K562 (cell line): Measurements from ENCODE around the gene SLC38A10. TPM values are rescaled to one million over a fixed set of nuclear protein-coding genes. Genes with fewer than 3 reads are reported as not detected.

ENCODE experiments used
- CHD7 ChIP-seq: fragments of 200-600 bp; sonication (generic); IDR thresholded peaks from one replicate; pipeline ENCODE4 v1.6.1; 2012; ENCODE audit warnings: mild to moderate bottlenecking, low read depth, low read length, inconsistent platforms
- CXXC5 ChIP-seq: fragments of 250-450 bp; sonication (Bioruptor Pico); IDR thresholded peaks from 2 replicates; pipeline ENCODE4 v1.8.0; 2022; ENCODE audit warnings: inconsistent platforms, mild to moderate bottlenecking, moderate library complexity
- FIP1L1 ChIP-seq: fragments of 200-400 bp; formaldehyde crosslinking; IDR thresholded peaks from 2 replicates; pipeline ENCODE4 v1.6.1; 2018; ENCODE audit warnings: mild to moderate bottlenecking, low read depth, low read length; ENCODE audit not compliant: poor library complexity, severe bottlenecking
- LARP7 ChIP-seq: fragments of 450-650 bp; IDR thresholded peaks from 2 replicates; pipeline ENCODE4 v1.6.1; 2016
- MEIS2 ChIP-seq: fragments of 450-650 bp; IDR thresholded peaks from 2 replicates; pipeline ENCODE4 v1.6.1; 2014; ENCODE audit warnings: mild to moderate bottlenecking; ENCODE audit not compliant: partially characterized antibody
- MIER1 ChIP-seq: fragments of 450-650 bp; IDR thresholded peaks from 2 replicates; pipeline ENCODE4 v1.6.1; 2016; ENCODE audit warnings: antibody characterized with exemption, mild to moderate bottlenecking, low read depth
- MLX ChIP-seq, 2 experiments: fragments of 450-650 bp in 1 of 2; sonication (generic) in 1 of 2; formaldehyde crosslinking; conservative IDR thresholded peaks; 2 replicates each; pipeline versions ENCODE4 v1.4.0 to v1.8.1; 2020 to 2022; ENCODE audit warnings: mild to moderate bottlenecking in 1 of 2, missing genetic modification reagents in 1 of 2
- NFE2 ChIP-seq: IDR thresholded peaks from 2 replicates; pipeline ENCODE4 v1.6.1; 2014; ENCODE audit warnings: antibody characterized with exemption, low read depth
- POLR2H ChIP-seq: IDR thresholded peaks from 2 replicates; pipeline ENCODE4 v1.6.1; 2016; ENCODE audit warnings: missing genetic modification characterization, low read depth, mild to moderate bottlenecking, control low read depth, missing compliant biosample characterization, moderate library complexity
- POLR3A ChIP-seq: IDR thresholded peaks from 2 replicates; pipeline ENCODE4 v1.6.1; 2011; ENCODE audit warnings: borderline replicate concordance, mild to moderate bottlenecking, moderate library complexity; ENCODE audit not compliant: insufficient read length, insufficient read depth; ENCODE audit errors: extremely low read depth
- SMAD4 ChIP-seq: fragments of 250-450 bp; sonication (Bioruptor Pico); conservative IDR thresholded peaks from 2 replicates; pipeline ENCODE4 v1.8.0; 2021; ENCODE audit warnings: inconsistent platforms, mild to moderate bottlenecking, moderate library complexity
- SPI1 ChIP-seq: IDR thresholded peaks from 2 replicates; pipeline ENCODE4 v1.6.1; 2011; ENCODE audit warnings: low read depth, low read length, control low read depth, borderline replicate concordance
- ZBTB2 ChIP-seq: fragments of 450-650 bp; IDR thresholded peaks from 2 replicates; pipeline ENCODE4 v1.6.1; 2016; ENCODE audit warnings: antibody characterized with exemption
- ZNF274 ChIP-seq: IDR thresholded peaks from 2 replicates; pipeline ENCODE4 v1.6.1; 2011; ENCODE audit warnings: low read depth, mild to moderate bottlenecking, low read length, moderate library complexity, borderline replicate concordance
- polyA plus RNA-seq, 8 experiments: library from polyadenylated mRNA; depleted of rRNA in 4 of 8; stranded (reverse) in 5 of 8; unstranded in 3 of 8; fragments of >200 nt; fragmentation: Nextera tagmentation in 2 of 8; fragmentation: Illumina TruSeq in 1 of 8; extraction: Ambion mirVana in 2 of 8; extraction: Trizol in 1 of 8; gene quantifications; 2 replicates each; pipeline versions ENCODE4 v1.2.1 to v1.2.3, GENCODE V29; 2011 to 2014; ENCODE audit warnings: inconsistent platforms in 1 of 8, missing spikeins in 1 of 8
- total RNA-seq, 7 experiments: library from RNA; depleted of rRNA in 6 of 7; stranded (reverse); fragments of >200 nt in 6 of 7; fragmentation: Illumina TruSeq in 2 of 7; extraction: Trizol in 2 of 7; gene quantifications; 2 replicates each; pipeline versions ENCODE4 v1.2.1 to v1.2.3, GENCODE V29; 2011 to 2021; ENCODE audit warnings: low replicate concordance in 1 of 7

The SLC38A10 gene
- total and polyA plus RNA-seq, 9 of the 15 experiments (the other 6 are each of a cell fraction or from before 2014, with no cell fraction given): 0.45 to 54.2 (median 13.8) TPM

GRCh38 chr17:81222906-81223761, 72.0 kb downstream of the SLC38A10 start, which contains the start of gene CEP131 (continued):
- TF ChIP-seq FIP1L1: no peak
- TF ChIP-seq NFE2: no peak
- no peak for TF ChIP-seq MLX (CRISPR knock-in tag; conservative IDR thresholded peaks at IDR 0.05)
- no peak for TF ChIP-seq POLR3A
- TF ChIP-seq POLR2H (tag): no peak
- TF ChIP-seq MIER1: no peak
- no peak for TF ChIP-seq SPI1
- peak; percentile 64 for TF ChIP-seq MEIS2
- peak; percentile 97 for TF ChIP-seq CXXC5 (CRISPR knock-in tag)
- no peak for TF ChIP-seq CHD7
- TF ChIP-seq ZNF274: no peak
- no peak for TF ChIP-seq LARP7
- TF ChIP-seq ZBTB2: no peak
- peak; percentile 50 for TF ChIP-seq SMAD4 (CRISPR knock-in tag)
